Effector memory CD8-positive, alpha-beta T cell (primary cell): ENCODE data around the gene CCDC137.

Experiments
- ATAC-seq: fragments of 150-1000 bp; cut with Tn5 transposase; replicated peaks from 2 replicates; pipeline ENCODE4 v1.10.0; 2021; ENCODE audit warnings: mild to moderate bottlenecking, moderate library complexity
- DNase-seq, 3 experiments: peaks; one replicate each; pipeline ENCODE4 v3.0.0; 2021
- H3K27ac Mint-ChIP-seq, 2 donors: one replicate each; pipeline ENCODE4 v1.8.0; 2022; ENCODE audit warnings: mild to moderate bottlenecking in 2 of 2, mixed read lengths in 2 of 2, moderate library complexity in 2 of 2
- H3K27me3 Mint-ChIP-seq, 2 donors: one replicate each; pipeline ENCODE4 v1.8.0; 2022; ENCODE audit warnings: mixed read lengths in 2 of 2
- H3K36me3 Mint-ChIP-seq: one replicate; pipeline ENCODE4 v1.8.0; 2022; ENCODE audit warnings: mild to moderate bottlenecking, moderate library complexity, mixed read lengths; ENCODE audit not compliant: insufficient read depth
- H3K4me1 Mint-ChIP-seq, 2 donors: one replicate each; pipeline ENCODE4 v1.8.0; 2022; ENCODE audit warnings: low read depth in 2 of 2, mixed read lengths in 2 of 2
- H3K4me3 Mint-ChIP-seq, 2 donors: one replicate each; pipeline ENCODE4 v1.8.0; 2022; ENCODE audit warnings: mild to moderate bottlenecking in 2 of 2, mixed read lengths in 2 of 2, moderate library complexity in 2 of 2
- H3K9me3 Mint-ChIP-seq, 2 donors: one replicate each; pipeline ENCODE4 v1.8.0; 2022; ENCODE audit warnings: mixed read lengths in 2 of 2

CCDC137 gene

DNA sequence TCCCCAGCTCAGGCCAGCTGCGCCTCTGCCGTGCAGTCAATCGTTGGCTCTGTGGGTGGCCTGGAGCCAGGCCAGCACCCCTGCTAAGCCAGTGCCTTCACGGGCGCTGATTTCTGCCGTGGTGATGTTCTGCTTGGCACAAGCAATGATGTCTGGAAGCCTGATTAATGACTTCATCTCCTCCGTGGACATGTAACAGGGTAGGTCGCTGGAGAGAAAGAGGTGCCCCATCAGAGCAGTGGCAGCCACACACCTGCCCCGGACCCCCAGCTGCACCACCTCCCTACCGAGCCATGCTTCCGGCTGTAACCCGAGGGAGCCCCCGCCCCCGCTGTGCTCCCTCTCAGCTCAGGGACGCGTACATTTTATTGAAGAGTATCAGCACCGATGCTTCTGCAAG lies 15.1 kb downstream of the CCDC137 start:
- H3K4me1 Mint-ChIP-seq, result peaks cover 19 to 22% of the 10 kb centered on the region in 2 donors
- H3K9me3 Mint-ChIP-seq, result no peaks in the 10 kb centered on the region
- H3K27ac Mint-ChIP-seq, result no peak overlapping the region
- no peaks in the 10 kb centered on the region for H3K27me3 Mint-ChIP-seq
- peaks cover 18% of the 10 kb centered on the region for H3K36me3 Mint-ChIP-seq
- ATAC-seq (no peak), DNase-seq (no peak)
- H3K4me3 Mint-ChIP-seq, result no peak overlapping the region

DNA sequence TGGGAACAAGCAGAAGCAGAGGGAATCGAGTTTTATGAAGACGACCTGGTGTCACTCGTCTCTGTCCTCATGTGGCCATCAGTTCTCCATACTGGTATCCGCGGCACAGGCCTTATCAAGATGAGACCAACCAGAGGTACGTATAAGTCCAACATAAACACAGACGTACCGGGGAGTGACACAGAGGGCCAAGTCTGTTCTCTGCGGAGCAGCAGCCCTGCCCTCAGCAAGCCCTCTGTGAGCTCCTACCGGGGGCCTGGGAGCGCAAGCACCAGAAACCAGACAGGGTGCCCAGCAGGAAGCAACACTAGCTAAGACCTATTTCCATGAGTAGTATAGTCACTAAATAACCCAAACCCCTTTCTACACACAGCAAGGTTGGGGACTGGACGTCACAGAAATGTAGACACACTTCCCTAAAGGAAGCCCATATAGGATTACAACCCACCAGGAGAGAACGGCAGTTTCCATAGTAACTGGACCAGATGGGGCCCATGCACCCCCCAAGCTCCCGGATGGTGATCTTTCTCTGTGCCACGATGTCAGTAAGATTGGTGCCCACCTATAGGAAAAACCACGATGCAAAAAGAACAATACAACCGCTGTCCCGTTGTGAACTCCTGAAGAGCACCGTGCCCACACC lies 16.1 kb downstream of the CCDC137 start:
- no peaks in the 10 kb centered on the region for H3K27me3 Mint-ChIP-seq
- no peak for DNase-seq
- no peaks in the 10 kb centered on the region for H3K9me3 Mint-ChIP-seq
- H3K27ac Mint-ChIP-seq, result peak overlapping the region in 1 of 2 donors; percentile 91
- peaks cover 26 to 28% of the 10 kb centered on the region in 2 donors for H3K4me1 Mint-ChIP-seq
- no peak for ATAC-seq
- peaks cover 17% of the 10 kb centered on the region for H3K36me3 Mint-ChIP-seq
- peak overlapping the region; percentile 87 to 90 for H3K4me3 Mint-ChIP-seq

DNA sequence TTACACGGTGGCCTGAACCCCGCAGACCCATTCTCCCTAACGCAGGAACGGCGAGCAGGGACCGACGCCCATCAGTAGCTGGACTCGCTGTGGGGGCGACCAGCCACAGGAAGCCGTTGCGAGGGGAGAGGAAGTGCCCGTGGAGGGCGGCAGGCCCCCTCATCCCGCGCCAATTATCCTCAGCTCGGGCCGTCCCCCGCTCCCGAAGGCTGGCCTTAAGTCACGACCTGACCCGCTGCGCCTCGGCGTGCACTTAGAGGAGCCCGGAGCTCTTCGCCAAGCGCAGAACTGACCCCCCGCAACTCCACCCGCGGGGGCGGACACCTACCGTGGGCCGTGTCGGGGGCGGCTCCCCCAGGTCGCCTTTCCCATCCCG lies 16.7 kb downstream of the CCDC137 start:
- ATAC-seq, result peak; percentile 11
- H3K4me1 Mint-ChIP-seq, result peaks cover 26 to 28% of the 10 kb centered on the region in 2 donors
- DNase-seq, result no peak
- H3K9me3 Mint-ChIP-seq, result no peaks in the 10 kb centered on the region
- H3K4me3 Mint-ChIP-seq, result peak overlapping the region; percentile 87 to 90
- no peaks in the 10 kb centered on the region for H3K27me3 Mint-ChIP-seq
- H3K27ac Mint-ChIP-seq, result peak overlapping the region; percentile 87 to 91
- H3K36me3 Mint-ChIP-seq, result peaks cover 17% of the 10 kb centered on the region

DNA sequence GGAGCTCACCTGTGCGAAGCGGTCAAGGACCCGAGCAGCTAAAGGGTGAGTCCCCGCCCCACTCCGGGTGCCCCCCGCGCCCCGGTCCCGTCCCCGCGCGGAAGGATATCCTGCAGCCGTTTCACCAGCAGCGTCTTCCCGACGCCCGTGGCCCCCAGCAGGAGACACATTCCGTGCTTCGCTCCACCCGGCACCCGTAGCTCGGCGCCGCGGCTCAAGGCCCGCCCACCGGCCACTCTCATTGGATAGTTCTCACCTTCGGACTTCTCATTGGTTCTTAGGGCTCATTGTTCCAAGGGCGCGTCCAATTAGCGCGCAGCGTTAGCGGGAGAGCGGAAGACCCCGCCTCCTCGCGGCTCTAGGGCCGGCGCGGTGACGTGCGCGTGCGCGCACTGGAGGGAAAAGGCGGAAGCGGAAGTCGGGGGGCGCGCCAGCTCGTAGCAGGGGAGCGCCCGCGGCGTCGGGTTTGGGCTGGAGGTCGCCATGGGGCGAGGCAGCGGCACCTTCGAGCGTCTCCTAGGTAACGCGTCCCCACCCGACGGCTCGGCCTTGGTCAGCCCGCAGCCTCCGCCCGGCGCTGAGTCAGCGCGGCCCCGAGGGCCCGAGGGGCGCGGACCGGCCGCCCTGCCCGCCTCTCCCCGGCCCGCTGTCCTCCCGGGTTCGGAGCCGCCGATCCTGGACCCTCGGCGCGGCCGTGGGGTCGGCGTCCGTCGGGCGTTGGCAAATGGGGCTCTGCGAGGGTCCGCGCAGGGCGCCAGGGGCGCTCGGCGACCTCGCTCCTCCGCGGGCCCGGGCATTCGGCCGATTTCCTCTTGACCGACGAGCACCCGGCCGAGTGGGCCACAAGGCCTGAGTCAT lies 17.3 kb downstream of the CCDC137 start, which contains the start of the genes ARL16 and HGS:
Gene ARL16, minus strand, starts transcription at position 214 of the 858 bp plus-strand sequence. Its CDS starts 44 bp downstream, at position 170.
Gene HGS, plus strand, starts transcription at position 428 of the 858 bp plus-strand sequence. Its CDS starts 56 bp downstream, at position 484.
- Mint-ChIP-seq H3K27me3 (no peaks in the 10 kb centered on the region), H3K4me3 (peak within 1 kb of the TSS; percentile 87 to 90), H3K27ac (peak within 1 kb of the TSS; percentile 87 to 91), H3K9me3 (no peaks in the 10 kb centered on the region), H3K4me1 (peaks cover 29% of the 10 kb centered on the region in 2 donors), H3K36me3 (peaks cover 22% of the 10 kb centered on the region)
- ATAC-seq (peak; percentile 97), DNase-seq (peak; percentile 96 to 98 (median 97))

DNA sequence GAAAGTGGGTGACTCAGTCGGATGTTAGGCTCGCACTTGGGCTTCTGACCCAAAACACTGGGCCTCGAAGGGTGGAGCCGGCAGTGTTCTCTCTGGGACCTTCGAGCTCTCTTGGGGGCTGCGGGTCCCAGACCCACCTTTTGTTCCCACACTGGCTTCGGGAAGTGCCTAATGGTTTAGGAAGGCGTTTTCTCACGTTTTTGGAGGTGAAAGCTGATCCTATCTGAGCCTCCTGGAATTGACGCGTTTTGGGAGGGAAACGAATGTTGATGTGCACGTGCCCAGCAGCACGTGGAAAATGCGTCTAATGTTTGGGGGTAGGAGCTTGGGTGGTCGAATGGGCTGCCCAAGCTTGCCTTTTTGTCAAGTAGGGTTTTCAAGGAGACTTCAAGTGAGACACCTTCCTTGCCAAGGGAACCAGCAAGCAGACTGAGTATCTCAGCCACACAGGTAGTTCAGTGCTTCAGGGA lies 17.9 kb downstream of the CCDC137 start:
- DNase-seq (no peak), ATAC-seq (no peak)
- H3K36me3 Mint-ChIP-seq, result peaks cover 26% of the 10 kb centered on the region
- H3K27ac Mint-ChIP-seq, result peak overlapping the region; percentile 87 to 91
- no peaks in the 10 kb centered on the region for H3K27me3 Mint-ChIP-seq
- H3K9me3 Mint-ChIP-seq, result no peaks in the 10 kb centered on the region
- peaks cover 35 to 36% of the 10 kb centered on the region in 2 donors for H3K4me1 Mint-ChIP-seq
- peak overlapping the region; percentile 87 to 90 for H3K4me3 Mint-ChIP-seq

DNA sequence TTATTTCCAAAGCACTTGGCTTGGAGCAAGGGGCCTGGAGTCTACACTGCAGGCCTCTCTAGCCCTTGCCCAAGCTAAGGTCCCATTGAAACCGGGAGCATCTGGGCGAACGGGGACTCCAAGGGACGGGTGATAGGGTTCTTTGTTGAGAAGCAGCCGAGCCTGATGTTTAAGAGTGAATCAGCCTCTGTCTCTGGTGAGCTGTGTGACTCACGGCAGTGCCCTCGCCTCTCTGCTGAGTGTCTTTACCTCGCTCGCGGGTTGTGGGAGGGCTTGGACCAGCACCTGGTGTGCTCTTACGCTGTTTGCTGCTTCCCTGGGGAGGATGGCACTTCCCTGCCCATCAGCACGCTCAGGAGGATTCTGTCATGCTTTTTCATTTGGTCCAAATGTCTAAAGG lies 18.6 kb downstream of the CCDC137 start:
- Mint-ChIP-seq H3K9me3 (no peaks in the 10 kb centered on the region), H3K27ac (peak overlapping the region; percentile 87 to 91), H3K36me3 (peaks cover 27% of the 10 kb centered on the region), H3K27me3 (no peaks in the 10 kb centered on the region), H3K4me1 (peaks cover 36 to 42% of the 10 kb centered on the region in 2 donors), H3K4me3 (peak overlapping the region; percentile 87 to 90)
- no peak for ATAC-seq
- DNase-seq, result no peak

DNA sequence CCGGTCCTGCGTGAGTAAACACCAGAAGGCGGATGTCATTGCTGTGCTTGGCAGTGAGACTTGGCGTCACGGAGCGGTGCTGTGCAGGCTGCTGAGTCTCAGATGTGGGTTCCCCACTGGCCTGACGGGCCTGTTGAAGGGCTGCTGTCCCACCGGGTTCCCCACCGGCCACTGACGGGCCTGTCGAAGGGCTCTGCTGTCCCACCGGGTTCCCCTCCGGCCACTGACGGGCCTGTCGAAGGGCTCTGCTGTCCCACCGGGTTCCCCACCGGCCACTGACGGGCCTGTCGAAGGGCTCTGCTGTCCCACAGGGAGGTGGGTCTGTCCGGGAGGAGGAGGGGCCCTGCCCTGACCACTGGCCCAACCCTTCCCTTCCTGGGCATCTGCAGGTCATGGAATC lies 20.1 kb downstream of the CCDC137 start:
- DNase-seq (no peak), ATAC-seq (no peak)
- Mint-ChIP-seq H3K36me3 (peaks cover 38% of the 10 kb centered on the region), H3K9me3 (no peaks in the 10 kb centered on the region), H3K4me1 (peaks cover 36 to 42% of the 10 kb centered on the region in 2 donors), H3K4me3 (no peak overlapping the region), H3K27ac (no peak overlapping the region), H3K27me3 (no peaks in the 10 kb centered on the region)

DNA sequence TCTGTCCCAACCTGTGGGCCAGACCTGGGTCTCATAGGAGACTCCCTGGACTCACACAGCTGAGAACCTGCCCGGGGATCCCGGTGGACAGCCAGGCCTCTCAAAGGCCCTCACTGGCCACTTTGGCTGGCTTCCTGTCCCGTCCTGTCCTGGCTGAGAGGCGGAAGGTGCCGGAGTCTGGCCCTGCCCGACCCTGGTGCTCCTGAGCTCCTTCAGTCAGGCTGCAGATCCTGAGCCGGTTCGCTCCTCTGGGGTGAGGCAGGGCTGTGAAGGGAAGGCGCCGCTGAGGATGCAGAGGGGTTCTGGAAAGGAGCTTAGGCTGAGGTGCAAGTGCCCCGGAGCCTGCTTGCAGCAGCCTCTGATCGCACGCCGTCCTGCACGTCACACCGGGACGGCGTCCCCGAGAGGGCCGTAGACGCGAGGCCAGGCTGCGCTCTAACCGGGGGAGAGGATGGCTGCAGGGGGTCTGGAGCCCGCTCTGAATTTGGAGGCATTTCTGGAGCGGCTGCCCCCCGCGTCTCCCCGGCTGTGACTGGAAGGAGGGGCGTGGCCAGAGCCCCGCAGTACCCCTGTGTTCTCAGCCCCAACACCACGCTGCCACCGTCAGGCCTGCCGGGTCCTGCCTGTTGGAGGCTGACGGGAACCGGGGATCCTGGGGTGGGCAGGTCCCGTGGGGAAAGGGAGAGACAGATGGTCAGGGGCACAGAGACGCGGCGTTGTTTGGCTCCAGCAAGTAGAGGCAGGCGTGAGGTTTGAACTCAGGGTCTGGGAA lies 21.4 kb downstream of the CCDC137 start:
- DNase-seq (no peak), ATAC-seq (no peak)
- Mint-ChIP-seq H3K9me3 (no peaks in the 10 kb centered on the region), H3K27me3 (no peaks in the 10 kb centered on the region), H3K4me1 (peaks cover 31 to 37% of the 10 kb centered on the region in 2 donors), H3K27ac (peak overlapping the region; percentile 64 to 72), H3K36me3 (peaks cover 38% of the 10 kb centered on the region), H3K4me3 (no peak overlapping the region)

DNA sequence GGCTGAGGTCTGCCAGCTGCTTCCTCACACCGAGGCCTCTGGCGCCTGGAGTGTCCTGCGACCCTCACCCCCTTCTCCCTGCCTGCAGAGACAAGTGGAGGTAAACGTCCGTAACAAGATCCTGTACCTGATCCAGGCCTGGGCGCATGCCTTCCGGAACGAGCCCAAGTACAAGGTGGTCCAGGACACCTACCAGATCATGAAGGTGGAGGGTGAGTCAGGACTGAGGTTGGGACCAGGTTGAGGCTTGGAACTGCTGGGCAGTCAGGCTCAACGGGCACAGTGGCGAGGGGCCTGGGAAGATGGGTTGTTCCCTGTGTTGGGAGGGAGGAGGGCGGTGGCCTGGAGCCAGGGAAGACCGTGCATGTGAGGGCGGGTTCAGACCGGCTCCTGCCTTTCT lies 22.1 kb downstream of the CCDC137 start:
- no peak for DNase-seq
- H3K36me3 Mint-ChIP-seq, result peaks cover 38% of the 10 kb centered on the region
- no peaks in the 10 kb centered on the region for H3K9me3 Mint-ChIP-seq
- no peak overlapping the region for H3K27ac Mint-ChIP-seq
- no peaks in the 10 kb centered on the region for H3K27me3 Mint-ChIP-seq
- no peak for ATAC-seq
- H3K4me3 Mint-ChIP-seq, result no peak overlapping the region
- H3K4me1 Mint-ChIP-seq, result peaks cover 28 to 35% of the 10 kb centered on the region in 2 donors

DNA sequence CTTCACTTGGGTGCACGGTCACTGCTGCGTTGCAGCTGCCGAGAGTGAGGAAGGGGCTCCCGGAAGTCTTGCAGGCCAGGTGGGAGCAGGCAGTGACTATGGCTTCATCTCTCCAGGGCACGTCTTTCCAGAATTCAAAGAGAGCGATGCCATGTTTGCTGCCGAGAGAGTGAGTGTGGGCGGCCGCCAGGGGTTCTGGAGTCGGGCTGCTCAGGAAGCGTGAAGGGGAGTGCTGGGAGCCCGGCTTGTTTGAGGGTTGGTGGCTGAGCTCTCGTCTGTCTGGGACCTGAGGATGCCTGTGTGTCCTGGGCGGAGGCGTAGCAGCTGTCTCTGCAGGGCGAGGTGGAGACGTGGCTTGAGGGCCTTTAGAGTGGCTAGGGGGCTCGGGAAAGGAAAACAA lies 23.5 kb downstream of the CCDC137 start:
- Mint-ChIP-seq H3K4me3 (no peak overlapping the region), H3K9me3 (no peaks in the 10 kb centered on the region), H3K4me1 (peaks cover 20 to 26% of the 10 kb centered on the region in 2 donors), H3K27me3 (no peaks in the 10 kb centered on the region), H3K27ac (peak overlapping the region in 1 of 2 donors; percentile 70), H3K36me3 (peaks cover 43% of the 10 kb centered on the region)
- DNase-seq (no peak), ATAC-seq (no peak)

DNA sequence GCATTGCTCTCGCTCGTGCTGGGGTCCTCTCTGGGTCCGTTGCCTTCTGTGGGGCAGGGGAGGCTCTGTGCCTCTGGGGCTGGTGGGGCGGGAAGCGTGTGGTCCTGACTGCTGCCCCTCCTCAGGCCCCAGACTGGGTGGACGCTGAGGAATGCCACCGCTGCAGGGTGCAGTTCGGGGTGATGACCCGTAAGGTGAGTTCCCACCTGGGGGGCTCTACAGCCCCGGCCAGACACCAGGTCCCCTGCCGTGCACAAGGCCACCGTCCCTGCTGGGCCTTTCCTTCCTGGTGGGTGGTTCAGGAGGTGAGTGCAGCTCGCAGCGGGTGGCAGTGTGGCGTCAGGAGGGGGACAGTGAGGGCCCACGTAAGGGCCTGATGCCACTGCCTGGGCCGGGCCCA lies 24.0 kb downstream of the CCDC137 start:
- DNase-seq (no peak), ATAC-seq (no peak)
- H3K9me3 Mint-ChIP-seq, result no peaks in the 10 kb centered on the region
- peaks cover 18 to 21% of the 10 kb centered on the region in 2 donors for H3K4me1 Mint-ChIP-seq
- no peak overlapping the region for H3K27ac Mint-ChIP-seq
- peaks cover 43% of the 10 kb centered on the region for H3K36me3 Mint-ChIP-seq
- H3K4me3 Mint-ChIP-seq, result no peak overlapping the region
- no peaks in the 10 kb centered on the region for H3K27me3 Mint-ChIP-seq

DNA sequence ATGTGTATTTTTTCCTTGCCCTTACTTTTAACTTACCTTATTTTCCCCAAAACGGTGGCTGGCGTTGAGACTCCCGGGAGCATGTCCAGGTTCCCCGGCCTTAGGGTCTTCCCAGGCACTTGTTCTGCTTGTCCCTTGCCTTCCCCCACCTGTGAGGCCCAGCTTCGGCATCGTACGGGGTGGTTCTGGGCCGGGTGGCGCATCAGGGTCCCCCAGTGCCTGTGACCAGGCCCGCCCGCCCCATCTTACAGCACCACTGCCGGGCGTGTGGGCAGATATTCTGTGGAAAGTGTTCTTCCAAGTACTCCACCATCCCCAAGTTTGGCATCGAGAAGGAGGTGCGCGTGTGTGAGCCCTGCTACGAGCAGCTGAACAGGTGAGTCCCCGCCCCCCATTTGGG lies 24.7 kb downstream of the CCDC137 start:
- no peak for ATAC-seq
- H3K27me3 Mint-ChIP-seq, result no peaks in the 10 kb centered on the region
- no peaks in the 10 kb centered on the region for H3K9me3 Mint-ChIP-seq
- H3K4me1 Mint-ChIP-seq, result peaks cover 18 to 20% of the 10 kb centered on the region in 2 donors
- no peak overlapping the region for H3K4me3 Mint-ChIP-seq
- peaks cover 41% of the 10 kb centered on the region for H3K36me3 Mint-ChIP-seq
- no peak overlapping the region for H3K27ac Mint-ChIP-seq
- no peak for DNase-seq

DNA sequence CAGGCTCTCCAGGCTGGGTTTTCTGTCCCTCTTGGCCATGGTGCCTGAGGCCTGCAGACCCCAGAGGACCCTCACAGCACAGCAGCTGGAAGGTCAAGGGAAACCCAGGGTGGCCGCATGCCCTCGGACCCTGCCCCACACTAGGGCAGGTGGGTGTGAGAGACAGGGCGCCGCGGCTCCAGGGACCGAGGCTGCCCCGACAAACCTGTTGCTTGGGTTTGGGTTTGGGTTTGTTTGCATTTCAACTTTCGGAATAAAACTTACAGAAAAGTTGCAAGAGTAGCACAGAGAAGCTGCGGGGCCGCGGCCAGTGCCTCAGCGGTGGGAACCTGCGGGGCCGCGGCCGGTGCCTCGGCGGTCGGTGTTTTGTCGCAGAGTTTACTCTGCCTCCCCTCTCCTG lies 25.1 kb downstream of the CCDC137 start:
- H3K9me3 Mint-ChIP-seq, result no peaks in the 10 kb centered on the region
- H3K27ac Mint-ChIP-seq, result no peak overlapping the region
- no peak for DNase-seq
- H3K36me3 Mint-ChIP-seq, result peaks cover 38% of the 10 kb centered on the region
- no peak overlapping the region for H3K4me3 Mint-ChIP-seq
- no peak for ATAC-seq
- peaks cover 18 to 20% of the 10 kb centered on the region in 2 donors for H3K4me1 Mint-ChIP-seq
- H3K27me3 Mint-ChIP-seq, result no peaks in the 10 kb centered on the region
